DMS53 (cell line): ENCODE measurements around the gene GPR68.
"Not testable (repeated sequence)": the region's sequence is repeated elsewhere in the genome, so short reads cannot be mapped to it uniquely, and the experiment has no call there.

Experiments used
- DNase-seq: peaks from one replicate; lab custom pipeline; 2025; lab: John Stamatoyannopoulos, UW

The GPR68 gene

DNA sequence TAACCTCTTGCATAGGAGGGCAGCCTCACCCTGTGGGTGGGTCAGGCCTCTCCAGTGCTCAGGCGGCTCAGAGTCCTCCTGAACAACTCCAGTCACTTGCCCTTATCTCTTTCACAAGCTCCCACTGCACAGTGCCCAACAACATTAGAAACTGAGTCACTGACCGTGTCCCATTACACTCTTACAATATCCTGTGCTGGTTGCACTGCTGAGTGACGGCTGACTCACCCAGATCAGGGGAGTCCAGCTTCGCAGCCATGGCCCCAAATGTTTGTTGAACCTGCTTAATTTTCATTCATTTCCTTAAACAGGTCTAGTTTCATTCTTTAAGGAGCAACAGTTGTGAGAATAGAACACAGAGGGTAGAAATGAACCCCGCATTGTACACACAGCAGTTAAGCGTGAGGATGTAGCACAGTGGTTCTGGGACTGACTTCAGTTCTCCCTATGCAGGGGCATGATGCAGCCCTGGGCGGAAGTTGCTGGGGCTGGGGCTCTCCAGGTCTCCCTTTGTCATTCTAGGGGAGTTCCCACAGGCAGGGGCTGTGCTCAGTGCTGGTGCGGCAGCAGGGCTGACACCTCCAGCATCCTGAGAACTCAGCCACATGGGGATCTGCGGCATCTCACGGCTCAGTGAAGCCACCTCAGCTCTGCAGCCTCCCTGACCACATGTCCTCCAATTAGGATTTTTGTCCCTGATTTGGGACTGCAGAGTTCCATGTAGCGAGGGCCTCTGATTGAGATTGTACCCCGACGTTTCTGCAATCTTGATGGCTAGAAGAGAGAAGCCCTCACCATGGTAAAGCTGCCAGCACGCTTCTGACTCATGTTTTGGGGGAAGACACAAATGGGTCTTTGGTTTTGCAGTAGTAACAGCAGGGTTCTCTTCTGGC is 16.1 kb downstream of the GPR68 start:
- DNase-seq, result no peak

DNA sequence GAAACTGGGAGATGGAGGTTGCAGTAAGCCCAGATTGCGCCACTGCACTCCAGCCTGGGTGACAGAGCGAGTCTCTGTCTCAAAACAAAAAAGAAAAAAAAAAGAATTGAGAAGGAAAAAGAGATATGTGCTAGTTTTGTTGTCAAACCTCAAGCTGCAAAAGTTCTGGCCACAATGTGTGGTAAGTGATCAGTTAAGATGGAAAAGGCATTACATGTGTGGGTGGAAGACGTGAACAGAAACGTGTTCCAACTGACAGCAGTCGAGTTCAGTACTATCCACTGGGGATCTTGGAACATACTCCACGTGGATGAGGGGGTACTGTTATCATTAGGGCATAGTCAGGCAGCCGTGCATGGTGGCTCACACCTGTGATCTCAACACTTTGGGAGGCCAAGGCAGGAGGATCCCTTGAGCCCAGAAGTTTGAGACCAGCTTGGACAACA is 17.3 kb downstream of the GPR68 start:
- no peak for DNase-seq

DNA sequence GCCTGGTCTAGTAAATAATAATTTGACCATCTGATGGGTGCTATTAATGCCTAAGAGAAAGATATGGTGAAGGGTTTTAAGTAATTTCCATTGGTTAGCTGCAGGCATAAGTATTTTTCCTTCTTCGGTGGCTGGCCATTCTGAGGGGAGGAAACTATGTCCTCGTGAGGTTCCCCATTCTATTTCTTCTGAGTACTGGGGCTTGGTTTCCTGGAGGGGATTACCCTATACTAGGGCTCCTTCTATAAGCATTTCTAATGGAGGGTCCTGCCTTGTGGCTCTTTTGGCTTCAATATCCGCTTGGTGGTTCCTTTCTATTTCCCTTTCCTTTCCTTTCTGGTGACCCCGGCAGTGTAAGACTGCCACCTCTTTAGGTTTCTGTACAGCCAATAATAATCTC is 18.1 kb downstream of the GPR68 start:
- DNase-seq, result not testable (repeated sequence)

DNA sequence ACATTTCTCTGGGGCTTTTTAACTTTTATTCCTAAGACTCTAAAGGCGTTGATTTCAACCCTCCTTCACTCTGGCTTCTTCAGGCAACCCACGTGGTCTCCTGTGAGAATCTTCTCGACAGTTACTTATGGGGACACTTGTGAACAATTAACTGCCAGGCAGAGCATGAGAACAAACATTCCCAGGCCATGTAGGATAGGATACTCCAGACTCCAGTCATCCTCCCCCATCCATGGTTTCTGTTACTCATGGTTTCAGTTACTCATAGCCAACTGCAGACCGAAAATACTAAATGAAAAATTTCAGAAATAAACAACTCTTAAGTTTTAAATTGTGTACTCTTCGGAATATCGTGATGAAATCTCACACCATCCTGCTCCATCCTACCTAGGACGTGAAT is 19.5 kb downstream of the GPR68 start:
- peak; percentile 91 for DNase-seq

DNA sequence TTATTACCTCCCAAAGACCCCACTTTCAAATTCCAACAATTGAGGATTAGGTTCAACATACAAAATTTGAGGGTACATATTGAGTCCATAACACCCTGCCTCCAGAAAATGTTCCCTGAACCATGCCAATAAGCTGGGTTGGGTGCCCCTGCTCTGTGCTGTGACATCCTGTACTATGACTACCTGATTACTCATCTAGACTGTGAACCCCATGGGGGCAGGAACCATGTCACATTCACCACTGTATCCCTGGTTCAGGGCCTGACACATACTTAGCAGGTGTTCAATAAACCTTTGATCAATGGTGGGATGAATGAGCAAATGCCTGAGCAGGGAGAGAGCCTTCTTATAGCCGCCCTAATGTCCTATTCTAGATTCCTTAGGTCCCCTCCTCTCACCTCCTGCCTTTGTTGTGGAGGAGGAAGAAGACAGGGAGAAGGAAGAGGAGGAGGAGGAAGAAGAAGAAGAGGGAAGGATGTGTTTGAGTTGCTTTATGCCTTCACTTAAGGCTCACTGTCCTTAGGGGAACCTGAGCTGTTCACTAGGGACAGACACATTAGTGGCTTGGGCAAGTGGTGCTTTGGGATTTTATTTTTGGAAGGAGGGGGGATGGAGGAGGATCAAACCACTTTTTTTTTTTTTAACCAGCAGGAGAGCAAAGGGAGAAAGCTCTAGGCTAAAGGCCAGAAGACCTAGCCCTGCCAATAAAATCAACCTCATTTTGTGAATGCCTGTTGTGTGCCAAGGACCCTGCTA is 21.3 kb downstream of the GPR68 start:
- DNase-seq, result peak; percentile 8

DNA sequence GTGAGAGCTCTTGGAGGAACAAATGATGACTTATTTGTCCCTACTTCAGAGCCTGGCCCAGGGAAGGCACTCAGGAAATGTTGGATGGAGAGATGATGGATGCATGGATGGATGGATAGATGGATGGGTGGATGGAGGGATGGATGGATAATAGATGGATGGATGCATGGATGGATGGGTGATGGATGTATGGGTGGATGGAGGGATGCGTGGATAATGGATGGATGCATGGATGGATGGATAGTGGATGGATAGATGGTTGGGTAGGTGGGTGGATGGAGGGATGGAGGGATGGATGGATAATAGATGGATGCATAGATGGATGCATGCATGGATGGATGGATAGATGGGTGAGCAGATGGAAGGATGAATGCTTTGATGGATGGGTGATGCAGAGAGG is 23.2 kb downstream of the GPR68 start:
- no peak for DNase-seq

DNA sequence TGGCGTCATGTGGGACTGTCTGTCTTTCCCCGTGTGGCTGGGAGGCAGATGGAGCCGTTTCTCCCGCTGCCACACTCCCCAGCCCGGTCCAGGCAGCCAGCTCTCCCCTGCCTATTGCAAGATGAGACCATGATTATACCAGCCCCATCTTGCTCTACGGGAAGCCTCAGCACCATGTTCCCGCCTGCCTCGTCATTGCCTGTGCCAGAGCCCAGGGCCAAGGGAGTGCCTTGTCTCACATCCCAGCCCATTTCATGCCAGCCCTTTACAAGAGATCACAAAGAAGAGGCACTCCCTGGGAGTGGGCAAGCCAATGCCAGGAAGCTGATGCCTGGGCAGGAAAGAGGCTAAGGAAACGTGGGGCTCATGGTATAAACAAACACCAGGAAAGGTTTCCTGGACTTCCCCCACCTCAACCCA is 23.9 kb downstream of the GPR68 start:
- no peak for DNase-seq

DNA sequence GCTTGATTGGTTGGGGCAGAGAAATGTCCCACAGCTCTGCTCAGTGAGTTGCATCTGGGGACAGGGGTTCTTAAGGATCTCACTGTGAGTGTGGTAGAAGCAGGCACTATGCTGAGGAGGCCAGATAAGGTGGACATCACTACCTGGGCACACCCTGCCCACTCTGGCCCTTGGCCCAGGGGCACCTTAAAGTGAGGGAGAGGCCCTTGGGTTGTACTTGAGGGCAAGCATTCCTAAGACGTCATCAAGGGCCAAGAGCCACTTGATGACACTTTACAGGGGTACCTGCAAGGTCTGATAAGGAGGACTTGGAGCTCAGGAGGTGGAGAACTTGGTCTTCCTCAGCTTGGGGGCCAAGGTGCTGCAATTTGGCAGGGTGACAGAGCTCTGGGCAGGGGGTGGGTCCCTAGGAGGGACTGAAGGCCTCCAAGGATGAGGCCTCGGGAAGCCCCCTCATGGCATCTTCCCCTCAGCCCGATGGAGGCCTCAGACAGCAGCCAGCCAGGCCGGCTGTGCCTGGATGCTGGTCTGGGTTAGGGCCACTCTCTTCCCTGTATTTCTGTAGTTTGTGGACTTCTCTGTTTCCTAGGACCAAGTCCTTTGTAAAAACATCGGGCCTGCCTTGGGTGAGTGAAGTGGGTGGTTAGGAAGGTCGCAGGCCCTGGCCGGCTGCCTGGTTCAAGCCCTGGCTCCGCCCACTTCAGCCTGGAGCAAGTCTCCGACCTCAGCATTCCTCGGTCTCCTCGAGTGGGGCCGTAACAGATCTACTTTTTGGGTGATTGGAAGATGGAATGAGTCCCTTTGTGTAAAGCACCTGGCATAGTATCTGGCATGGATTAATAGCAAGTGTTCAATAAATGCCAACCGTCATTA is 24.8 kb downstream of the GPR68 start:
- no peak for DNase-seq

DNA sequence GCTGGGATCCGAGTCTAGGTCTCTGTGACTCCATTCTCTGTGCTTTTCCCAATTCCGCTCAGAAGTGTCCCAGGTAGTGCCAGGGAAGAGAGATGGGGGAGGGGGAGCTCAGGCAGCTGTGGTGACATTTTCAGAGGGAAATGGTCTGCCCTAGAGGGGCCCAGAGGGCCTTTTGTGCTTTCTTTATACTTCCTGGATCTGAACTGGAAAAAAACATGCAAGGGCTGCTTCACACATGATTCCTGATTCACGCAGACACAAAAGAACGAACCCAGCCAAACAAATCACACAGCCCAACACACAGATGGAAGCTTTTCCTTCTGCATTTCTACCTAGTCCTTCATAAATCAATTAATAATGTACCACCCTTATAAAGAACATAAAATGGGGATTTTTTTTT is 26.5 kb downstream of the GPR68 start:
- no peak for DNase-seq

DNA sequence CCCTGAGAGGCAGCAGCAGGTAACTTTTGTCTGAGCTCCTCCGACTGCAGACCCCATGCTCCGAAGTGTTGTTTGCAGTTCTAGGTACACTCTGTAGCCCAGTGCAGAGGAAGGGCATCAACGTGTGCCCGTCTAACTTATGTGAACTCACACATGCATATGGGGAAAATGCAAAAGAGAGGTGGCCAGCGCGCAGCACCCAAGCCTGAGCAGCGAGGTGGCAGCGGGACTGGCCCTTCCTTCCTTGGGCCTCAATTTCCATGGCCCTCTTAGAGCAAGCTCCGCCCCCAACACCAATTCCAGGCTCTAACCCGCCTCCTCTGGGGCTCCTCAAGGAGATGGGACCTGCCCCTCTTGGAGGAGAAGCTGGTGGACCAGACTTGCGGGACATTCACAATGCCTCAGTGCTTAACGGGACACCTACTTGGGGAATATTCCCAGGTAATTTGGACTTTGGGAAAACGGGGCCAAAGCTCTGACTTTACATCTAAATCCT is 27.7 kb downstream of the GPR68 start:
- no peak for DNase-seq

DNA sequence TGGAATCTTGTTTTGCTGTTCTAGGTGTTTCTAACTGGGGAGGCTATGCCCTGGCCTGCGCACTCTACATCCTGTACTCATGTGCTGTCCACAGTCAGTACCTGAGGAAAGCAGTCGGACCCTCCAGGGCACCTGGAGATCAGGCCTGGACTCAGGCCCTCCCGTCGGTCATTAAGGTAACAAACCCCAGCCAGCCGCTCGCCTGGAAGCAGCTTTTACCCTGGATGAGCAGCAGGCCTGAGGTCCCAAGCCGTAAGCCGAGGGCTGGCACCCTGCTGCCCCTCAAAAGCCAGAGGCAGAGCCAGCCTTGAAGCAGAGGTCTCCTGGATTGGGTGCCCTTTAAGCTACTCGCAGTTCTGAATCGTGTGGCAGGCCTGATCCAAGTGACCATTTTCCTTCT is 29.1 kb downstream of the GPR68 start:
- DNase-seq, result no peak

DNA sequence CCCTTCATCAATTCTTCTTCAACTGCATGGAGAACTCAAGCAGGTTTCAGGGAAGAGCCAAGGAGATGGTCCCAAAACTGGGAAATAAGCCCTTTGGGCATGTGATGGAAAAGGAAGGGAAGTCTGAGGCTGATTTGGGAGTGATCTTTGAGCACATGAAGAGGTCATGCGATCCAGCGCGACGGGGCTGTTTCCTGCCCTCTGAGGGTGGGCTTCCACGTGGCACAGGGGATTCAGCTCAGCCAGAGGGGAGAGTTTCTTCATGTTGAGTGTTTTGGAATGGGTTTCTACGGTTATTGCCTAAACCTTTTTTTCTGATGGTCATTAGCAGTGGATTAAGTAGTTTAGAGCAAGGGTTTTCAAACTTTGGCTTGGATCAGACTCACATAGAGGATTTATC is 30.2 kb downstream of the GPR68 start:
- no peak for DNase-seq

DNA sequence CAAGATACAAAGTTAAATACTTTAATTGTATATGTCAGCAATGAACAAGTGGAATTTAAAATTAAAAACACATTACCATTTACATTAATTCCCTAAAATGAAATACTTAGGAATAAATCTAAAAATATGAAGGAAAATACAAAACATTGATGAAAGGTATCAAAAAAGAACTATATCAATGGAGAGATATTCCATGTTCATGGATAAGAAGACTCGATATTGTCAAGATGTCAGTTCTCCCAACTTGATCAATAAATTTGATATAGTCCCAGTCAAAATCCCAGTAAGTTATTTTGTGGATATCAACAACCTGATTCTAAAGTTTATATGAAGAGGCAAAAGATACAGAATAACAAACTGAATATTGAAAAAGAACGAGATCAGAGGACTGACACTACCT is 33.5 kb downstream of the GPR68 start:
- DNase-seq, result no peak

DNA sequence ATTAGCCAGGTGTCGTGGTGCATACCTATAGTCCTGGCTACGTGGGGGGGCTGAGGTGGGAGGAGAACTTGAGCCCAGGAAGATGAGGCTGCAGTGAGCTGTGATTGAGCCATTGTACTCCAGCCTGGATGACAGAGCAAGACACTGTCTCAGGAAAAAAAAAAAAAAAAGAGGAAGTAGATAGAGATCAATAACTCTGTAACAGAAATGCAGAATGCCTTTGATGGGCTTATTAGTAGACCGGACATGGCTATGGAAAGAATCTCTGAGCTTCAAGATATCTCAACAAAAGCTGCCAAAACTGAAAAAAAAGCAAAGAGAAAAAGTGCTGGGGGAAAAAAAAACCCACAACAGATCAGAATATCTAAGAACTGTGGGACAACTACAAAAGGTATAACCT is 37.5 kb downstream of the GPR68 start:
- DNase-seq, result no peak

DNA sequence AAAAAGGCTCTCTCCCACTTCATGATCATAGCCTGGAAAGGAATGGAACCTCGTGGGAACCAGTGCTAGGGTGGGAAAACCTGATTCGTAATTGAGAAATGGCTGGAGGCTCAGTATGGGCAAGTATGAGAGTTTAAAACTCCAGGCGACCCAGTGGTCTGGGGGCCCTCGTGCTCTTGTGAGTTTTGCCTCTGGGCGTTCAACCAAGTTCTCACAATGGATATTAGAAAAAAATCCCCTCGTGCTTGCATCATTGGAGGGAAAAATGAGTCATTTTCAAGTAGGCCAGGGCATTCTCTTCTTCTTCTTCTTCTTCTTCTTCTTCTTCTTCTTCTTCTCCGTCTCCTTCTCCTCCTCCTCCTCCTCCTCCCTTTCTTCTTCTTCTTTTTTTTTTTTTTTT is 39.0 kb downstream of the GPR68 start:
- DNase-seq, result no peak

DNA sequence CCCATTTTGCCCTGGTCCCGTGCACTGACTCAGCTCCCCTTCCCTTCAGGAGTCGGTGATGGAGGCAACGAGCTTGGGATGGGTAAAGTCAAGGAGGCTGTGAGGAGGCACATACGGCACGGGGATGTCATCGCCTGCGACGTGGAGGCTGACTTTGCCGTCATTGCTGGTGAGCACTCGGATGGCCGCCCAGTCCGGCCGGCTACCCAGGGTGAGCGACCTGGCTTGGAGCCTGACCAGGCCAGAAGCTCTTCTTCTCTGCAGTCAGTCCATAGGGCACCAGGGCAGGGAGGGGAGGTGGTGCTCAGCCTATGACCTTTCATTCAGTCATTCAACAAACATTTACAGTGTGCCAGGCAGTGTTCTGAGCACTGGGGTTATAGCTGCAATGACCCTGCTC is 39.8 kb downstream of the GPR68 start:
- no peak for DNase-seq

DNA sequence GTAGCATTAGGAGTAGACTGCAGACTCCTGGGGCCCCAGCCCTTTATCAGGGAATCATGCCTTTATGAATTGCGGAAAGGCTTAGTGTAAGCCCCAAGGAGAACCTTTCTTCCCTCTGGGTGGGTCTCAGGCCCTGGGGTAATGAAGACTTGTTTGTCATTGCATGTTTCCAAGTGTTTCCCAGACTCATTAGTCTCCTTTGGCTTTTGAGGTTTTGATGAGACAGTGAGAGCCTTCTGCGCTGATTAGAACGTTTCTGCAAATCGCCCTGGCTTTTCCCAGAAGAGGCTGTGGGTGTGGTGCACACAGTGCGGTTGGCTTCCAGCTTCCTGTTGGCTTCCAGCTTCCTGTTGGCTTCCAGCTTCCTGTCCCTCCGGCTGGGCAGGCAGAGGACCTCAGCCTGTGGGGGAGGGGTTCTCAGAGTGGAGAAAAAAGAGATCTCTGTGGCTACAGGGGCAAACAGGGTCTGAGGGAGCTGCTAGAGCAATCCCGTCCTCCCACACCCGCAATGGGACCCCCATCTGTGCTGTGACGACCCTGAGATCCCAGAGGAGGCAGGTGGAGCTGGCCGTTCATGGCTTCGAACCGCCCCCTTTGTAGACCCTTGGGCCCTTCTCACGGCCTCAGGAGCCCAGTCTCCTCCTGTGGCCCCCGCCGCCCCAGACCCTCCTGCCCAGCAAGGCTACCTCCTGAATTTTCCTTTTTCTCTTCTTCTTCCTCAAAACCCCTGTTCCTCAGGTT is 42.1 kb downstream of the GPR68 start:
- no peak for DNase-seq

DNA sequence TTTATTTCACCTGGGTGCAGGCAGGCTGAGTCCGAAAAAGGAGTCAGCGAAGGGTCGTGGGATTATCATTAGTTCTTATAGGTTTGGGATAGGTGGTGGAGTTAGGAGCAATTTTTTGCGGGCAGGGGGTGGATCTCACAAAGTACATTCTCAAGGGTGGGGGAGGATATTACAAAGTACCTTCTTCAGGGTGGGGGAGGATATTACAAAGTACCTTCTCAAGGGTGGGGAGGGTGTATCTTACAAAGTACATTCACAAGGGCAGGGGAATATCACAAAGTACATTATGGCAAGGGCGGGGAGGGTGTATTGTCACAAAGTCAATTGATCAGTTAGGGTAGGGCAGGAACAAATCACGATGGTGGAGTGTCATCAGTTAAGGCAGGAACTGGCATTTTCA is 43.7 kb downstream of the GPR68 start:
- not testable (repeated sequence) for DNase-seq

DNA sequence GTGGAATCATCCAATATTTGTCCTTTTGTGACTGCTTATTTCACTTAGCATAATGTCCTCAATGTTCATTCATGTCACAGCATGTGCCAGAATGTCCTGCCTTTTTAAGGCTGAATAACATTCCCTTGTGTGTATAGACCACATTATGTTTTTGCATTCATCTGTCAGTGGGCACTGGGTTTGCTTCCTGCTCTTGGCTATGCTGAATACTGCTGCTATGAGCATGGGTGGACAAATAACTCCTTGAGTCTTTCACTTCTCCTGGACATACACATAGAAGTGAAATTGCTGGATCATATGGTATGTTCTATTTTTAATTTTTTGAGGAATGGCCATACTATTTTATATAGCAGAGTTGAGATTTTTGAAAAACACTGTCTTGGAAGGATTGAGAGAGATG is 46.9 kb downstream of the GPR68 start:
- DNase-seq, result no peak

DNA sequence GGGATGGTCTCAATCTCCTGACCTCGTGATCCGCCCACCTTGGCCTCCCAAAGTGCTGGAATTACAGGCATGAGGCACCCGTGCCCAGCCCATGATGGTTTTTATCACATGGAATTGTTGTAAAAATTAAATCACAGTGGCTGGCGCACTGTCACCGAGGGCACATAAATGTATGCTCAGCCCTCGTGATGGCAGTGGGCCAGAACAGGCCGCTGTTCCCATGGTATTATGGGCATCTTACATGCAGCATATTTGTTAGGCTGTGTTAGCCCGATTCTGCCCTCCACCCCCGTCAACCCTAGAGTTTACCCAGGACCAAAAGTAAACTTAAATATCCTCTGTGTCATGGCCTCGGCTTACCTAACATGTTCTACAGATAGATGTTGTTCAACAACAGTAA is 48.6 kb downstream of the GPR68 start:
- no peak for DNase-seq

DNA sequence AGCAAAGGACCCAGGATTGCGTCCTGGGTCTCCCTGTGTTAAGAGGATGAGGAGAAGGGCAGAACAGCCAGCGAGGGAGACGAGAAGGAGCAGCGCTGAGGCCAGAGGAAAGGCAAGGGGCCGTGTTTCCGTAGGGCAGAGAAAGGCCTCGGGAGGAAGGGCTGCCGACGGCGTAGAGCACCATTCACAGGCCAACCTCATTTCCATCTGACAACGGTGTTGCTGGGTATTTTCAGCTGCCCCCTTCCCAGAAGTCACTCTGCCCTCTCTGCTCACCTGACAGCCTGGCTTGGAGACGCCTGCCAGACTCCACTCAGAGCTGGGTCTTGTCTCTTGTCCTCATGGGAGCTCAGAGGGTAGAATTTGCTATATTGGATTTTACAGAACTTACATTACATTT is 51.4 kb downstream of the GPR68 start:
- no peak for DNase-seq
